K562 (cell line): ENCODE measurements around the gene AGAP1. TPM values are rescaled to one million over a fixed set of nuclear protein-coding genes. Genes with fewer than 3 reads are reported as not detected.

Experiments used
- ATAC-seq: fragments of 200-7000 bp; cut with Tn5 transposase; 3 replicates; pipeline ENCODE4 v1.9.1; 2020; ENCODE audit warnings: moderate library complexity
- BruUV-seq: library from RNA; stranded (reverse); fragments of 400-500 nt; replicated peaks from 2 replicates; lab custom pipeline; 2021; lab: Mats Ljungman, UMichigan
- CTCF ChIA-PET: fragments of 300-600 bp; formaldehyde crosslinking; extraction: SDS; loops from one replicate; lab custom pipeline; 2021; ENCODE audit warnings: low intra/inter-chr PET ratio; lab: Yijun Ruan, JAX
- POLR2A ChIA-PET: fragments of 300-600, 350-650 bp; sonication (Branson Sonifier 250); formaldehyde crosslinking; extraction: SDS; loops from one replicate; lab custom pipeline; 2021; ENCODE audit warnings: antibody characterized with exemption, inconsistent platforms; lab: Yijun Ruan, JAX
- DNase-seq, 4 experiments: peaks; one replicate each; pipeline versions ENCODE4 v3.0.0 to v3.0.0-alpha.2; 2011 to 2018; ENCODE audit warnings: low spot score in 3 of 4, mixed read lengths in 3 of 4; ENCODE audit errors: extremely low read depth in 1 of 4
- FAIRE-seq: peaks from 2 replicates; lab custom pipeline; 2011; peaks lifted over from hg19 to GRCh38; lab: Jason Lieb, UNC
- H2AFZ ChIP-seq: 2 replicates; pipeline ENCODE4 v1.6.0; 2011; ENCODE audit warnings: low read depth, low read length, control low read depth, inconsistent platforms
- H3K27ac ChIP-seq: fragments of 200-600 bp; 3 replicates; pipeline ENCODE4 v1.8.0; 2011; ENCODE audit warnings: low read depth, mild to moderate bottlenecking, control low read depth, inconsistent platforms, low read length, moderate library complexity, mixed read lengths; ENCODE audit errors: extremely low read depth
- H3K27me3 ChIP-seq, 2 experiments: fragments of 300-600 bp in 1 of 2; 2 replicates in 1 of 2; 3 replicates in 1 of 2; pipeline versions ENCODE4 v1.6.0 to v1.8.0; 2011; ENCODE audit warnings: inconsistent platforms in 2 of 2, low read length in 2 of 2, mild to moderate bottlenecking in 1 of 2, mixed read lengths in 1 of 2, moderate library complexity in 1 of 2; ENCODE audit not compliant: control insufficient read depth in 2 of 2, insufficient read depth in 2 of 2
- H3K36me3 ChIP-seq: fragments of 300-600 bp; 3 replicates; pipeline ENCODE4 v1.8.0; 2011; ENCODE audit warnings: mild to moderate bottlenecking, low read length, inconsistent platforms; ENCODE audit not compliant: control insufficient read depth, insufficient read depth
- H3K4me1 ChIP-seq, 2 experiments: fragments of 200-600 bp in 1 of 2; replicated peaks in 1 of 2; 2 replicates in 1 of 2; 3 replicates in 1 of 2; pipeline versions ENCODE4 v1.5.1 to v1.8.0; 2011; ENCODE audit warnings: inconsistent platforms in 2 of 2, low read length in 2 of 2, mild to moderate bottlenecking in 1 of 2, mixed read lengths in 1 of 2, moderate library complexity in 1 of 2; ENCODE audit not compliant: control insufficient read depth in 2 of 2, insufficient read depth in 2 of 2
- H3K4me2 ChIP-seq: 2 replicates; pipeline ENCODE4 v1.6.1; 2011; ENCODE audit warnings: low read length, control low read depth, inconsistent platforms, mixed read lengths; ENCODE audit not compliant: insufficient read depth
- H3K4me3 ChIP-seq: fragments of 200-600 bp; sonication (generic), shearing (Covaris generic); 2 replicates; pipeline ENCODE4 v1.5.1; 2016; ENCODE audit warnings: control low read depth, inconsistent platforms
- H3K79me2 ChIP-seq: fragments of 200-600 bp; 3 replicates; pipeline ENCODE4 v1.8.0; 2011; ENCODE audit warnings: low read length, inconsistent platforms; ENCODE audit not compliant: control insufficient read depth, insufficient read depth
- H3K9ac ChIP-seq, 2 experiments: 2 replicates each; pipeline versions ENCODE4 v1.6.0 to v1.6.1; 2011; ENCODE audit warnings: low read depth in 2 of 2, low read length in 2 of 2, control low read depth in 1 of 2, inconsistent platforms in 1 of 2, mild to moderate bottlenecking in 1 of 2, mixed read lengths in 1 of 2; ENCODE audit not compliant: insufficient read depth in 1 of 2
- H3K9me1 ChIP-seq: one replicate; pipeline ENCODE4 v1.6.0; 2011; ENCODE audit warnings: inconsistent platforms, mild to moderate bottlenecking, low read length, moderate library complexity; ENCODE audit not compliant: control insufficient read depth, insufficient read depth
- H3K9me3 ChIP-seq: replicated peaks from 2 replicates; pipeline ENCODE4 v1.5.1; 2011; ENCODE audit warnings: low read depth, low read length, inconsistent platforms; ENCODE audit not compliant: control insufficient read depth, insufficient read depth
- H4K20me1 ChIP-seq: replicated peaks from 2 replicates; pipeline ENCODE4 v1.6.1; 2011; ENCODE audit warnings: low read length, inconsistent platforms, mixed read lengths; ENCODE audit not compliant: control insufficient read depth, insufficient read depth
- AFF1 ChIP-seq, 2 experiments: fragments of 450-650 bp; IDR thresholded peaks; 2 replicates each; pipeline ENCODE4 v1.6.1; 2018; ENCODE audit warnings: mild to moderate bottlenecking in 2 of 2, low read depth in 1 of 2; ENCODE audit not compliant: partially characterized antibody in 2 of 2
- ARID3A ChIP-seq: IDR thresholded peaks from 2 replicates; pipeline ENCODE4 v1.6.1; 2012; ENCODE audit warnings: low read depth, low read length, improper control_type of control experiment, borderline replicate concordance
- HMGN3 ChIP-seq: IDR thresholded peaks from 2 replicates; pipeline ENCODE4 v1.6.1; 2011; ENCODE audit warnings: borderline replicate concordance, low read depth, mild to moderate bottlenecking, mixed read lengths, low read length; ENCODE audit not compliant: insufficient read length; ENCODE audit errors: extremely low read depth
- KDM4B ChIP-seq, 2 experiments: fragments of 450-650 bp in 1 of 2; sonication (generic) in 1 of 2; IDR thresholded peaks; 2 replicates each; pipeline ENCODE4 v1.6.1; 2016 to 2017; ENCODE audit warnings: borderline replicate concordance in 2 of 2, antibody characterized with exemption in 1 of 2, low read depth in 1 of 2, mild to moderate bottlenecking in 1 of 2
- POLR2A ChIP-seq: fragments of 450-650 bp; conservative IDR thresholded peaks from 2 replicates; pipeline ENCODE4 v1.6.1; 2016
- RBM22 ChIP-seq: fragments of 200-400 bp; formaldehyde crosslinking; IDR thresholded peaks from 2 replicates; pipeline ENCODE4 v1.6.1; 2018; ENCODE audit warnings: low read length, low read depth; ENCODE audit not compliant: poor library complexity, severe bottlenecking
- SREBF2 ChIP-seq: sonication (generic); formaldehyde crosslinking; IDR thresholded peaks from 2 replicates; pipeline ENCODE4 v1.4.0; 2020; ENCODE audit warnings: mild to moderate bottlenecking, missing genetic modification reagents
- ZBTB49 ChIP-seq: sonication (generic); formaldehyde crosslinking; IDR thresholded peaks from 2 replicates; pipeline ENCODE4 v1.8.0; 2022; ENCODE audit warnings: missing genetic modification reagents, mild to moderate bottlenecking, borderline replicate concordance
- ZBTB9 ChIP-seq: fragments of 450-650 bp; formaldehyde crosslinking; IDR thresholded peaks from 2 replicates; pipeline ENCODE4 v1.4.0; 2020; ENCODE audit warnings: mild to moderate bottlenecking, moderate library complexity
- ZNF695 ChIP-seq: fragments of 450-650 bp; formaldehyde crosslinking; IDR thresholded peaks from 2 replicates; pipeline ENCODE4 v1.4.0; 2020; ENCODE audit warnings: mild to moderate bottlenecking, moderate library complexity
- WGBS: fragments of 100-300 bp; shearing (Covaris generic); methylation state at CpG from one replicate; pipeline ENCODE4 v1.1.6; 2016; ENCODE audit warnings: low coverage, mixed read lengths; ENCODE audit not compliant: insufficient coverage; ENCODE audit errors: missing lambda C conversion rate; 5-methylcytosine and 5-hydroxymethylcytosine counted together
- in situ Hi-C: fragments of 300-500 bp; cut with MboI; formaldehyde crosslinking; loops from 4 replicates; pipeline ENCODE4 v1.15.0; 2018; ENCODE audit warnings: inconsistent platforms, mixed read lengths
- intact Hi-C: fragments of 100-400 bp; cut with micrococcal nuclease; formaldehyde crosslinking; loops from 2 replicates; pipeline ENCODE4 v1.14.2; 2022
- polyA plus RNA-seq, 8 experiments: library from polyadenylated mRNA; depleted of rRNA in 4 of 8; stranded (reverse) in 5 of 8; unstranded in 3 of 8; fragments of >200 nt; fragmentation: Nextera tagmentation in 2 of 8; fragmentation: Illumina TruSeq in 1 of 8; extraction: Ambion mirVana in 2 of 8; extraction: Trizol in 1 of 8; gene quantifications; 2 replicates each; pipeline versions ENCODE4 v1.2.1 to v1.2.3, GENCODE V29; 2011 to 2014; ENCODE audit warnings: inconsistent platforms in 1 of 8, missing spikeins in 1 of 8
- total RNA-seq, 7 experiments: library from RNA; depleted of rRNA in 6 of 7; stranded (reverse); fragments of >200 nt in 6 of 7; fragmentation: Illumina TruSeq in 2 of 7; extraction: Trizol in 2 of 7; gene quantifications; 2 replicates each; pipeline versions ENCODE4 v1.2.1 to v1.2.3, GENCODE V29; 2011 to 2021; ENCODE audit warnings: low replicate concordance in 1 of 7

The AGAP1 gene
- total and polyA plus RNA-seq, 9 of the 15 experiments (the other 6 are each of a cell fraction or from before 2014, with no cell fraction given), result 1.3 to 24.0 (median 10.6) TPM

- Histone ChIP-seq H3K36me3 (0 out of 3 replicates have a peak, but pooled peaks cover 2% of the 10 kb centered on the region), H3K79me2 (no peaks in the 10 kb centered on the region), H3K27me3 (no peaks in the 10 kb centered on the region), H3K27ac (no peak overlapping the region), H3K9ac (no peak overlapping the region), H2AFZ (no peak overlapping the region), H3K4me2 (no peak overlapping the region), H3K4me3 (no peak overlapping the region), H3K9me1 (no peaks in the 10 kb centered on the region), H4K20me1 (no peaks in the 10 kb centered on the region), H3K9me3 (no peaks in the 10 kb centered on the region), H3K4me1 (no peaks in the 10 kb centered on the region)
- POLR2A ChIA-PET, result interaction anchor here (0.6 kb wide), 1 partner anchor 10 kb away, joined by 3 read pairs; no protein-coding TSS in a partner anchor
- CTCF ChIA-PET, result no interaction called here
- BruUV-seq, result no TSS peak
- WGBS, result 79% methylated on average over 12 of the region's 14 CpGs
- in situ Hi-C loops, result no loop called here
- FAIRE-seq (no peak), DNase-seq (no peak), ATAC-seq (no peak)
- intact Hi-C loops, result no loop called here
- TF ChIP-seq ZNF695 (CRISPR knock-in tag), result no peak
- no peak for TF ChIP-seq KDM4B (IDR thresholded peaks at IDR 0.05; ENCODE audit: borderline replicate concordance in 2 of 2, low read depth in 1 of 2)
- TF ChIP-seq SREBF2 (CRISPR knock-in tag), result no peak
- no peak for TF ChIP-seq AFF1 (IDR thresholded peaks at IDR 0.05; ENCODE audit: low read depth in 1 of 2, partially characterized antibody in 2 of 2)
- TF ChIP-seq ZBTB49 (CRISPR knock-in tag), result no peak
- no peak for TF ChIP-seq POLR2A
- TF ChIP-seq ZBTB9, result no peak
- no peak for TF ChIP-seq HMGN3
- no peak for TF ChIP-seq ARID3A
- no peak for TF ChIP-seq RBM22
Measured at GRCh38 chr2:235923859-235924674, 430.2 kb downstream of the AGAP1 start.
